HCEC 1CT (cell line): ENCODE data around the gene GRK6.

Experiments
- DNase-seq: peaks from one replicate; pipeline ENCODE4 v3.0.0-alpha.2; 2017

Gene GRK6

DNA sequence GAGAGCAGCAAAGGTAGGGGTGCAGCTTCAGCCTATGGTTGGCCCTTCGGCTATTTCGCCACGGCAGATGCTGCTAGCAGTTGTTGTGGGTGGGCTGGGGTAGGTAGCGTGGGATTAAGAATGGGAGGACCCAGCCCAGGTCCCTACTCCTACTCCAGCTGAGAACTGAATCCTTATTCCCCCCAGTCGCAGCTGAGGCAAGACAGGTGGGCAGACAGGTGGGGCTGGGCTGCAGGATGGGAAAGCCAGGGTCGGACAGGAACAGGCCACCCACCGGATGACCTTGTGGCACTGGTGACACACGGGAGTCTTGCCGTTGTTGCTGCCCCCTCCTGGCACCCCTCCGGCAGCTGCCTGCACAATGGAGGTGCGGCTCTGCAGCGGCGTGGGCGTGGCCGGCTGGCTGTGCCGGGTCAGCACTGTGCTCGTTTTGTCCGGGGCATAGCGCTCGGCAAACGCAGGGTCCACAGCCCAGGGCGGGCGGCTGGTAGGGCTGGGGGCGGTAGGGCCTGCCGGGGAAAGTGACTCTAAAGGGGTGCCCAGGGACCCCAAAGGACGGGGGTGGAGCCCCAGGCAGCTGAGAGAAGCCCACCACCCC is 62.7 kb downstream of the GRK6 start:
- DNase-seq = no peak

DNA sequence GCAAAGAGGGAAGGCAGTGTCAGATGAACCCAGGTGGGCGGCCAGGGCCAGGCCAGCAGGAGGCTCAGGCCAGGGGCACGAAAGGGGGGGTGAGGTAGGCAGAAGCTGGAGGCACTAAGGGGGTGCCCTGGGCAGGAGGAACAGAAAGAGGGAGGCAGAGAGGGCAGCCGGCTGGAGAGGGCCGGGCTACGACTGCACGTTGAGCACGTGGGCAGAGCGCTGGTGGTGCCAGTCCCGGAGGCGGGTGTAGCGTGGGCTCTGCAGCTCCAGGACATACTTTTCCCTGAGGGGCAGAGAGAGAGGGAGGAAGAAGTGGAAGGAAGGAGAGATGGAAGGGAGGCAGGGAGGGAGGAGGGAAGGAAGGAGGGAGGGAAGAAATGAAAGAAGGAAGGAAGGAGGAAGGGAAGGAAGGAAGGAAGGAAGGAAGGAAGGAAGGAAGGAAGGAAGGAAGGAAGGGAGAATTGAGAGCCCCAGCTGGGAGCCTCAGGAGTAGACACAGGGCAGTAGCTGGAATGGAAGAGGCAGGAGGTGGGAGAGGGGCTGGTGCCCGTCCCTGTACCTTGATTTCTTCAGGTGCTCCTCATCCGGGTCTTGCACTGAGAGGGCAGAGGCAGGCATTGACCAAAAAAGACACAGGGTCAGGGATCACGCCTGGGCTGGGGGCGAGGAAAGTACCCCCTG is 64.0 kb downstream of the GRK6 start:
- DNase-seq = no peak

DNA sequence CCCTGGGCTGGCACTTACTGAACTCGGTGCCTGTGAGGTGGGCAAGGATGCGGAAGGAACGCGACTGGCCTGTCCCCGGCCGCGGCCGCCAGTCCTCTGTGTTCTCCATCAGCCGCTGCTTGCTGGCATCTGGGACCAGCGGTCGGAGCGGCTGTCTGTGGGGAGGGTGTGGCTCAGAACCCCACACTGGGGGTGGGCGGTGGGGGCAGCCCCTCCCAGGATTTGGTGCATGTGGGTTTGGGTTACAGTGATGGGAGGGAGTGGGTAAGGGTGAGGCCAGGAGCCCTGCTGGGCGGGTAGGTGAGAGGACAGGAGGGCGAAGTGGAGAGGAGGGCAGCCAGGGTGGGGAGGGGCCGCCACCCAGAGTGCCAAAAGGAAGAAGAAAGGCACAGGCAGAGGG is 64.5 kb downstream of the GRK6 start:
- DNase-seq = no peak

DNA sequence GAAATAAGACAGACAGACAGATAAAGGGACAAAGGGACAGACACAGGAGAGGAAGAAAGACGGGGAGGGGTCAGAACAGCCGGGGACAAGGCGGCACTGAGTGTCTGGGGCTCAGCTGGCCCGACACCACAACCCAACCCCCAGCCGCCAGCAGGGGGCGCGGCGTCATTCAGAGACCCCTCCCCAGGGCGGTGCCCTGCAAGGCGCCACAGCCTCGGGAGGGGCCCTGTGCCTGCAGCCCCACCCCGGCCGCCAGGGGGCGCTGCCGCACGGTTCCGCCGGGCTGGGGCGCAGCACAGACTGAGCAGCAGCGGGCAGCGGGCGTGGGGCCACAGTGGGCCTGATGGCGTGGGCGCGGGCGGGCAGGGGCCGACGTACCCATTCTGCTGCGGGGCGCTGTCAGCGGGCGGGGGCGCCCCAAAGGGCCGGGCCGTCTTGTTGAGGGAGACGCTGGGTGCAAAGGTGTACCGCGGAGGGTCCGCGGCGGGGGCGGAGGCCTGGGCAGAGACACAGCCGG is 65.0 kb downstream of the GRK6 start:
- DNase-seq = no peak

DNA sequence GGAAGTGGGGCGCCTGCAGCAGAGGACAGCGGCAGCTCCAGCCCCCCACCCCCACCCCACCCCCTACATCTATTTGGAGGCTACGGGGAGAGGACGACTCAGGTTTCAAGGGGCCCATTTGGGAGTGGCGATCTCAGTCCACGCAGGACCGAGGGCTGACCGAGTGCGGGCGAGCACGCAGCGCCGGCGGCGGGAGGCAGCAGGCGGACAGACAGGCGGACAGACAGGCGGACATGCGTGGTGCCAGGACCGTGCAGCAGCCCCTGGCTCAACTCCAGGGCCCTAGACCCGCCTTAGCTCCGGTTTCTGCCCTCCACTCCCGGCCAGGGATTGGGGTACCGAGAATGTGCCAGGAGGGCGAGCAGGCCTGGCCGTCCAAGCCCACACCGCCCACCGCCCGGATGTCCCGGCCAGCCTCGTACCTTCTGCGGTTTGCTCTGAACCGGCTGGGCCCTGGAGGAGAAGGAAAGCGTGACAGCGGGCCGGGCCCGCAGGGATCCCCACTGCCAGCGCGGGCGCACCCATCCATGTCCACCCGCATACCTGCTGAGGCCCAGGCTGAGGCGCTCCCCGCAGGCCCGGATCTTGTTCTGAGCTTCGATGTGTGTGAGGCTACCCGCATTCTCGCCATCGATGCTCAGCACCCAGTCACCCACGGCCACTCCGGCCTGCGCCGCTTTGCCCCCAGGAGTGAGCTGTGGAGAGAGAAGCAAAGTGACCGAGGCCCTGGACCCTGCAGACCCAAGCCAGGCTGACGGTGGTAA is 65.7 kb downstream of the GRK6 start:
- no peak for DNase-seq
